ENCODE results near the gene CCR5AS.

The CCR5AS gene

GRCh38 chr3:46400000-46400734 is 6.7 kb downstream of the CCR5AS start:
- H3K4me3 ChIP-seq (ENCODE audit: low read depth, low read length), result no peak overlapping the region
- TF ChIP-seq CTCF (IDR thresholded peaks at IDR 0.05; ENCODE audit: borderline replicate concordance, insufficient read depth, low read depth, low read length), result no peak

GRCh38 chr3:46399557-46399956 is 7.3 kb downstream of the CCR5AS start:
- H3K4me3 ChIP-seq (ENCODE audit: low read depth, low read length), result no peak overlapping the region
- TF ChIP-seq CTCF (IDR thresholded peaks at IDR 0.05; ENCODE audit: borderline replicate concordance, insufficient read depth, low read depth, low read length), result no peak

GRCh38 chr3:46399098-46399497 is 7.8 kb downstream of the CCR5AS start:
- TF ChIP-seq CTCF (IDR thresholded peaks at IDR 0.05; ENCODE audit: borderline replicate concordance, insufficient read depth, low read depth, low read length), result no peak
- H3K4me3 ChIP-seq (ENCODE audit: low read depth, low read length), result no peak overlapping the region

GRCh38 chr3:46398186-46398955 is 8.5 kb downstream of the CCR5AS start:
- no peak overlapping the region for H3K4me3 ChIP-seq (ENCODE audit: low read depth, low read length)
- no peak for TF ChIP-seq CTCF (IDR thresholded peaks at IDR 0.05; ENCODE audit: borderline replicate concordance, insufficient read depth, low read depth, low read length)

- no peak for TF ChIP-seq CTCF (IDR thresholded peaks at IDR 0.05; ENCODE audit: borderline replicate concordance, insufficient read depth, low read depth, low read length)
- H3K4me3 ChIP-seq (ENCODE audit: low read depth, low read length), result no peak overlapping the region
These were observed 9.8 kb downstream of the CCR5AS start for GRCh38 chr3:46397111-46397510.

GRCh38 chr3:46395766-46396530 is 10.9 kb downstream of the CCR5AS start:
- H3K4me3 ChIP-seq (ENCODE audit: low read depth, low read length), result no peak overlapping the region
- TF ChIP-seq CTCF (IDR thresholded peaks at IDR 0.05; ENCODE audit: borderline replicate concordance, insufficient read depth, low read depth, low read length), result no peak
